ENCODE measurements around the gene HCN3. TPM values are rescaled to one million over a fixed set of nuclear protein-coding genes. Genes with fewer than 3 reads are reported as not detected.

HCN3 gene
- total and polyA plus RNA-seq, 2 of the 13 experiments (the other 11 are each of a cell fraction or from before 2014, with no cell fraction given): 2.4 to 10.2 TPM

GRCh38 chr1:155250633-155251449, 26.4 kb upstream of the HCN3 start (continued):
- TF ChIP-seq ZBTB33 (CRISPR knock-in tag; IDR thresholded peaks at IDR 0.05): peak; percentile 70
- 0 out of 2 replicates have a peak, but pooled peaks have one; percentile 13 for TF ChIP-seq KAT8 (CRISPR knock-in tag; IDR thresholded peaks at IDR 0.05)
- TF ChIP-seq TAF15 (IDR thresholded peaks at IDR 0.05; ENCODE audit: low read depth, low read length, poor library complexity, severe bottlenecking): peak; percentile 48
- TF ChIP-seq ZFP90 (CRISPR knock-in tag; IDR thresholded peaks at IDR 0.05; ENCODE audit: borderline replicate concordance): peak; percentile 78; the same call in 1 of the 2 replicates
- TF ChIP-seq CENPT (CRISPR knock-in tag; IDR thresholded peaks at IDR 0.05; ENCODE audit: low read depth): no peak; the same call in 1 of the 2 replicates
- peak; percentile 42; the same call in 1 of the 2 replicates for TF ChIP-seq ZNF598 (CRISPR knock-in tag; IDR thresholded peaks at IDR 0.05; ENCODE audit: borderline replicate concordance)
- peak; percentile 63 for TF ChIP-seq ZFY (CRISPR knock-in tag; IDR thresholded peaks at IDR 0.05)
- 0 out of 2 replicates have a peak, but pooled peaks have one; percentile 36 for TF ChIP-seq AHDC1 (CRISPR knock-in tag; IDR thresholded peaks at IDR 0.05; ENCODE audit: borderline replicate concordance)
- peak; percentile 45; the same call in 1 of the 2 replicates for TF ChIP-seq SOX5 (CRISPR knock-in tag; IDR thresholded peaks at IDR 0.05; ENCODE audit: borderline replicate concordance)
- no peak; the same call in 1 of the 2 replicates for TF ChIP-seq ZSCAN5A (CRISPR knock-in tag; IDR thresholded peaks at IDR 0.05; ENCODE audit: borderline replicate concordance)
- TF ChIP-seq, protein P1, sequence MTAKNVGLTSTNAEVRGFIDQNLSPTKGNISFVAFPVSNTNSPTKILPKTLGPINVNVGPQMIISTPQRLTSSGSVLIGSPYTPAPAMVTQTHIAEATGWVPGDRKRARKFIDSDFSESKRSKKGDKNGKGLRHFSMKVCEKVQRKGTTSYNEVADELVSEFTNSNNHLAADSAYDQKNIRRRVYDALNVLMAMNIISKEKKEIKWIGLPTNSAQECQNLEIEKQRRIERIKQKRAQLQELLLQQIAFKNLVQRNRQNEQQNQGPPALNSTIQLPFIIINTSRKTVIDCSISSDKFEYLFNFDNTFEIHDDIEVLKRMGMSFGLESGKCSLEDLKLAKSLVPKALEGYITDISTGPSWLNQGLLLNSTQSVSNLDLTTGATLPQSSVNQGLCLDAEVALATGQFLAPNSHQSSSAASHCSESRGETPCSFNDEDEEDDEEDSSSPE (CRISPR knock-in tag; IDR thresholded peaks at IDR 0.05): peak; percentile 7; the same call in 1 of the 2 replicates
- no peak for TF ChIP-seq POLR2G (IDR thresholded peaks at IDR 0.05; ENCODE audit: low read depth, low read length)
- 0 out of 2 replicates have a peak, but pooled peaks have one; percentile 45 for TF ChIP-seq SMYD3 (CRISPR knock-in tag; IDR thresholded peaks at IDR 0.05)
- TF ChIP-seq ZNF546 (CRISPR knock-in tag; conservative IDR thresholded peaks at IDR 0.05): no peak
